PC-9 (cell line): Measurements from ENCODE around the gene BET1L. TPM values are rescaled to one million over a fixed set of nuclear protein-coding genes. Genes with fewer than 3 reads are reported as not detected.
"Not testable (repeated sequence)": the region's sequence is repeated elsewhere in the genome, so short reads cannot be mapped to it uniquely, and the experiment has no call there.

ENCODE experiments used
- BruUV-seq: library from RNA; stranded (reverse); fragments of 400-500 nt; replicated peaks from 2 replicates; lab custom pipeline; 2021; lab: Mats Ljungman, UMichigan
- CTCF ChIA-PET: fragments of 300-600 bp; sonication (Branson Sonifier 250); formaldehyde crosslinking; loops from one replicate; lab custom pipeline; 2022; ENCODE audit warnings: antibody characterized with exemption; lab: Charles Lee
- POLR2A ChIA-PET: fragments of 300-600 bp; sonication (Branson Sonifier 250); formaldehyde crosslinking; loops from one replicate; lab custom pipeline; 2022; ENCODE audit warnings: antibody characterized with exemption; ENCODE audit not compliant: unreplicated experiment; lab: Charles Lee
- DNase-seq, 2 experiments: peaks; one replicate each; pipeline versions ENCODE4 v3.0.0 to v3.0.0-alpha.2; 2015 to 2022; ENCODE audit warnings: mixed read lengths in 1 of 2
- H2AFZ ChIP-seq: fragments of 200-600 bp; sonication (generic); 2 replicates; pipeline ENCODE4 v1.8.1; 2017; ENCODE audit warnings: antibody characterized with exemption
- H3F3A ChIP-seq: fragments of 200-600 bp; sonication (generic); 2 replicates; pipeline ENCODE4 v1.8.1; 2017; ENCODE audit warnings: antibody characterized with exemption, mild to moderate bottlenecking, low read depth; ENCODE audit not compliant: insufficient read depth
- H3K27ac ChIP-seq: fragments of 200-600 bp; sonication (generic); 2 replicates; pipeline ENCODE4 v1.6.1; 2016; ENCODE audit warnings: mixed run types
- H3K27me3 ChIP-seq: fragments of 200-600 bp; sonication (generic); 2 replicates; pipeline ENCODE4 v1.6.1; 2016; ENCODE audit warnings: low read depth, mixed run types; ENCODE audit not compliant: insufficient read depth
- H3K36me3 ChIP-seq: fragments of 200-600 bp; sonication (generic); 2 replicates; pipeline ENCODE4 v1.6.1; 2016; ENCODE audit warnings: low read depth, mixed run types
- H3K4me1 ChIP-seq: fragments of 200-600 bp; sonication (generic); replicated peaks from 2 replicates; pipeline ENCODE4 v1.6.1; 2016; ENCODE audit warnings: mixed run types; ENCODE audit not compliant: insufficient read depth
- H3K4me2 ChIP-seq: fragments of 200-600 bp; sonication (generic); 2 replicates; pipeline ENCODE4 v1.6.1; 2017; ENCODE audit warnings: mixed run types
- H3K4me3 ChIP-seq: fragments of 200-600 bp; sonication (generic); 2 replicates; pipeline ENCODE4 v1.6.1; 2016; ENCODE audit warnings: mixed run types
- H3K79me2 ChIP-seq: fragments of 200-600 bp; sonication (generic); 2 replicates; pipeline ENCODE4 v1.6.1; 2017; ENCODE audit warnings: low read depth, mixed run types
- H3K9me2 ChIP-seq: fragments of 200-600 bp; sonication (generic); 2 replicates; pipeline ENCODE4 v1.8.1; 2017; ENCODE audit warnings: mild to moderate bottlenecking; ENCODE audit not compliant: insufficient read depth
- H3K9me3 ChIP-seq: fragments of 200-600 bp; sonication (generic); 2 replicates; pipeline ENCODE4 v1.8.1; 2016; ENCODE audit warnings: low read depth; ENCODE audit not compliant: insufficient read depth
- H4K20me1 ChIP-seq: fragments of 200-600 bp; sonication (generic); 2 replicates; pipeline ENCODE4 v1.8.1; 2017; ENCODE audit not compliant: insufficient read depth
- CTCF ChIP-seq: fragments of 200-600 bp; sonication (generic); conservative IDR thresholded peaks from 2 replicates; pipeline ENCODE4 v1.6.1; 2017; ENCODE audit warnings: mixed run types, antibody characterized with exemption, mild to moderate bottlenecking, moderate library complexity
- EZH2 ChIP-seq: fragments of 200-600 bp; sonication (generic); IDR thresholded peaks from 2 replicates; pipeline ENCODE4 v1.8.0; 2017; ENCODE audit warnings: antibody characterized with exemption, low read depth
- intact Hi-C: fragments of 100-400 bp; cut with micrococcal nuclease; formaldehyde crosslinking; loops from one replicate; pipeline ENCODE4 v1.10.0; 2022; ENCODE audit not compliant: unreplicated experiment
- total RNA-seq: library from RNA; stranded (reverse); gene quantifications from 2 replicates; pipeline ENCODE4 v1.2.3, GENCODE V29; 2021

The BET1L gene
- total RNA-seq, 1 experiment from 2014 or later = 45.7 TPM

DNA sequence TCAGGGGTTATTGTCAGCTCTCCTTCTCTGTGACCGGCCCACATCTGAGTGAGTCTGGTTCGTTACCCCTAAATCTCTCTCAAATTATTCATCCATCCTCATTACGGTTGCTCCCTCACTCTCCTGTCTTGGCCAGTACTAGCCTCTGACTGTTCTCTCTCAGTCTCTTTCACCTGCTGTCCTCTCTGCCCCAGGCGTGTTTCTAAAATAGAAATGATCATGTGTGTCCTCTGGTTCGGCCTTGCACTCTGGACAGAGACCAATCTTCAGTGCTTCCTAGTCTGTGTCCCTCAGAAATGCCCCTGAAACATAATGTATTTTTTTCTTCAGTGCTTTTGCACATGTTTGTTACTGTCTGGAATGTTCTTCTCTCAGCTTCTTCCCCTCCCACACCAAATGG is 34.4 kb upstream of the BET1L start:
- no TSS peak for BruUV-seq

GRCh38 chr11:240315-240714 is 33.1 kb upstream of the BET1L start:
- Histone ChIP-seq H3K27ac (no peak overlapping the region), H3K4me2 (no peak overlapping the region), H3K9me2 (no peaks in the 10 kb centered on the region), H4K20me1 (peaks cover 9% of the 10 kb centered on the region; the same call in 1 of the 2 replicates), H3K9me3 (no peaks in the 10 kb centered on the region), H3K4me3 (no peak overlapping the region), H3K79me2 (peaks cover 39% of the 10 kb centered on the region), H3K27me3 (no peaks in the 10 kb centered on the region), H3K4me1 (peaks cover 9% of the 10 kb centered on the region), H3K36me3 (peaks cover 3% of the 10 kb centered on the region; the same call in 1 of the 2 replicates), H2AFZ (no peak overlapping the region), H3F3A (peaks cover 8% of the 10 kb centered on the region; the same call in 1 of the 2 replicates)
- ChIA-PET CTCF (no interaction called here), POLR2A (no interaction called here)
- DNase-seq = no peak
- BruUV-seq = no TSS peak
- no peak for TF ChIP-seq CTCF
- TF ChIP-seq EZH2 = no peak
- intact Hi-C loops = no loop called here

More for the DNA sequence above, 34.4 kb upstream of the BET1L start:
- intact Hi-C loops = no loop called here
- Histone ChIP-seq H3K4me1 (peaks cover 9% of the 10 kb centered on the region), H3K79me2 (peaks cover 39% of the 10 kb centered on the region), H3K36me3 (peaks cover 3% of the 10 kb centered on the region; the same call in 1 of the 2 replicates), H3K9me2 (no peaks in the 10 kb centered on the region), H4K20me1 (peaks cover 9% of the 10 kb centered on the region; the same call in 1 of the 2 replicates), H2AFZ (no peak overlapping the region), H3F3A (peaks cover 7% of the 10 kb centered on the region; the same call in 1 of the 2 replicates), H3K4me3 (no peak overlapping the region), H3K27me3 (no peaks in the 10 kb centered on the region), H3K27ac (no peak overlapping the region), H3K9me3 (no peaks in the 10 kb centered on the region), H3K4me2 (no peak overlapping the region)
- CTCF ChIA-PET = no interaction called here
- no peak for TF ChIP-seq EZH2
- POLR2A ChIA-PET = interaction anchor here (0.7 kb wide), 1 partner anchor 13 kb away, joined by 10 read pairs; no protein-coding TSS in a partner anchor
- DNase-seq = no peak

DNA sequence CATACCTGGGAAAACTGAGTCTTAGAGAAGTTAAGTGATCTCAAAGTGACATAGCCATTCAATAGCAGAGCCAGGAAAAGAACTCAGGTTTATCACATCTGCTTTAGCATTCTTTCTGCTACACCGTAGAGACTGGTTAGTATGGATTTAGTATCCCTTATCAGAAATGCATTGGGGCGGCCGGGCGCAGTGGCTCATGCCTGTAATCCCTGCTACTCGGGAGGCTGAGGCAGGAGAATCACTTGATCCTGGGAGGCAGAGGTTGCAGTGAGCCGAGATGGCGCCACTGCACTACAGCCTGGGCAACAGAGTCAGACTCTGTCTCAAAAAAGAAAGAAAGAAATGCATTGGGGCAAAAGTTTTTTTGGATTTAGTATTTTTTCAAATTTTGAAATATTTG is 31.1 kb upstream of the BET1L start:
- H3K4me3 ChIP-seq = peak overlapping the region; percentile 65; the same call in 1 of the 2 replicates
- DNase-seq, intact Hi-C loops, POLR2A ChIA-PET, H3K9me2 ChIP-seq, H3K9me3 ChIP-seq, H3K27ac ChIP-seq, H3F3A ChIP-seq, H3K4me1 ChIP-seq, CTCF ChIA-PET, H2AFZ ChIP-seq, H3K36me3 ChIP-seq, H3K27me3 ChIP-seq, H4K20me1 ChIP-seq, BruUV-seq: not testable (repeated sequence)
- H3K79me2 ChIP-seq = peaks cover 39% of the 10 kb centered on the region
- H3K4me2 ChIP-seq = peak overlapping the region; percentile 94
